GM18909 (cell line): ENCODE data around the gene PGLYRP3.
"Not testable (repeated sequence)": the region's sequence is repeated elsewhere in the genome, so short reads cannot be mapped to it uniquely, and the experiment has no call there.

Experiments used
- ATAC-seq: cut with Tn5 transposase; IDR thresholded peaks from one replicate; pipeline ENCODE4 v1.9.1; 2021; ENCODE audit warnings: mild to moderate bottlenecking; ENCODE audit not compliant: unreplicated experiment, poor library complexity

Gene PGLYRP3

GRCh38 chr1:153322568-153322967 is 9.8 kb upstream of the PGLYRP3 start:
- ATAC-seq = no peak

GRCh38 chr1:153318145-153318544 is 5.4 kb upstream of the PGLYRP3 start:
- ATAC-seq = not testable (repeated sequence)

- ATAC-seq = not testable (repeated sequence)
These were observed 3.3 kb upstream of the PGLYRP3 start for GRCh38 chr1:153316013-153316412.

GRCh38 chr1:153314388-153314787 is 1.6 kb upstream of the PGLYRP3 start:
- ATAC-seq = not testable (repeated sequence)

- no peak for ATAC-seq
These were observed 536 bp upstream of the PGLYRP3 start for GRCh38 chr1:153313288-153313687.

- ATAC-seq = no peak
These were observed 2.2 kb downstream of the PGLYRP3 start for GRCh38 chr1:153310526-153310925.

- no peak for ATAC-seq
These were observed 3.3 kb downstream of the PGLYRP3 start for GRCh38 chr1:153309441-153309840.

GRCh38 chr1:153308540-153308939 is 4.2 kb downstream of the PGLYRP3 start:
- no peak for ATAC-seq

- ATAC-seq = no peak
These were observed 5.5 kb downstream of the PGLYRP3 start for GRCh38 chr1:153307221-153307600.

- ATAC-seq = no peak
These were observed 6.2 kb downstream of the PGLYRP3 start for GRCh38 chr1:153306303-153307220.

GRCh38 chr1:153305682-153306081 is 7.1 kb downstream of the PGLYRP3 start:
- ATAC-seq = no peak

- no peak for ATAC-seq
These were observed 10.4 kb downstream of the PGLYRP3 start for GRCh38 chr1:153302308-153302707.

GRCh38 chr1:153293851-153294250 is 18.9 kb downstream of the PGLYRP3 start:
- no peak for ATAC-seq

GRCh38 chr1:153293480-153293775 is 19.3 kb downstream of the PGLYRP3 start:
- no peak for ATAC-seq

- ATAC-seq = no peak
These were observed 19.8 kb downstream of the PGLYRP3 start for GRCh38 chr1:153292740-153293479.

GRCh38 chr1:153292185-153292584 is 20.6 kb downstream of the PGLYRP3 start:
- ATAC-seq = no peak

- no peak for ATAC-seq
These were observed 21.2 kb downstream of the PGLYRP3 start for GRCh38 chr1:153291514-153291913.

- no peak for ATAC-seq
These were observed 24.0 kb downstream of the PGLYRP3 start for GRCh38 chr1:153288634-153289275.

- ATAC-seq = peak; percentile 84
These were observed 34.9 kb downstream of the PGLYRP3 start for GRCh38 chr1:153277852-153278251.

GRCh38 chr1:153272186-153272585 is 40.6 kb downstream of the PGLYRP3 start:
- ATAC-seq = no peak

- no peak for ATAC-seq
These were observed 41.0 kb downstream of the PGLYRP3 start for GRCh38 chr1:153271711-153272110.
